Adrenal gland (tissue), 12 donors: ENCODE results near the gene SSU72. TPM values are rescaled to one million over a fixed set of nuclear protein-coding genes. Genes with fewer than 3 reads are reported as not detected.
"Not testable (repeated sequence)": the region's sequence is repeated elsewhere in the genome, so short reads cannot be mapped to it uniquely, and the experiment has no call there.

Experiments
- DNase-seq, 7 donors: peaks; one replicate each; pipeline ENCODE4 v3.0.0-alpha.2; 2019 to 2020
- H3K27ac ChIP-seq, 5 donors: fragments of 200-600 bp; sonication (generic) in 4 of 5; 1 replicate in 3 of 5; 2 replicates in 2 of 5; pipeline versions ENCODE4 v1.5.1 to v1.8.0; 2016 to 2020; ENCODE audit warnings: mild to moderate bottlenecking in 1 of 5
- H3K27me3 ChIP-seq: fragments of 200-600 bp; 2 replicates; pipeline ENCODE4 v1.8.0; 2021
- H3K36me3 ChIP-seq, 2 donors: fragments of 200-600 bp; replicated peaks in 1 of 2; 1 replicate in 1 of 2; 2 replicates in 1 of 2; pipeline versions ENCODE4 v1.5.1 to v1.8.0; 2018 to 2022
- H3K4me1 ChIP-seq, 2 donors: fragments of 200-600 bp; replicated peaks in 1 of 2; 1 replicate in 1 of 2; 2 replicates in 1 of 2; pipeline versions ENCODE4 v1.5.1 to v1.8.0; 2018 to 2021
- H3K4me3 ChIP-seq, 4 donors: fragments of 200-600 bp; sonication (generic) in 3 of 4; one replicate each; pipeline ENCODE4 v1.5.1; 2016 to 2018
- H3K9me3 ChIP-seq, 3 donors: fragments of 200-600 bp; sonication (generic) in 1 of 3; replicated peaks in 1 of 3; 1 replicate in 2 of 3; 2 replicates in 1 of 3; pipeline versions ENCODE4 v1.5.1 to v1.8.0; 2016 to 2021
- CTCF ChIP-seq, 6 experiments: fragments of 450-650 bp in 4 of 6; fragments of 200-600 bp in 2 of 6; sonication (generic) in 1 of 6; IDR thresholded peaks; 1 replicate in 5 of 6; 2 replicates in 1 of 6; pipeline versions ENCODE4 v1.5.1 to v1.8.0; 2016 to 2021; ENCODE audit warnings: antibody characterized with exemption in 6 of 6, mild to moderate bottlenecking in 2 of 6, moderate library complexity in 1 of 6
- POLR2A ChIP-seq, 2 donors: fragments of 450-650 bp; IDR thresholded peaks; one replicate each; pipeline ENCODE4 v1.6.1; 2017; ENCODE audit warnings: antibody characterized with exemption in 2 of 2, mild to moderate bottlenecking in 2 of 2, moderate library complexity in 1 of 2
- WGBS, 4 donors: extraction: QIAGEN DNeasy Blood & Tissue Kit in 2 of 4; methylation state at CpG; one replicate each; pipeline versions ENCODE4 v1.1.5 to v1.1.7; 2013 to 2017; 5-methylcytosine and 5-hydroxymethylcytosine counted together
- intact Hi-C, 2 donors: fragments of 100-400 bp; cut with DNase I; formaldehyde crosslinking; loops; one replicate each; pipeline versions ENCODE4 v1.14.1 to v1.15.0; 2022 to 2023
- polyA plus RNA-seq, 3 donors: library from polyadenylated mRNA; stranded (reverse); fragments of 200-250 nt in 2 of 3; fragments of 350-450 nt in 1 of 3; fragmentation: Illumina TruSeq in 1 of 3; extraction: RNeasy Lipid Tissue Mini Kit (QIAGEN cat#74804) in 1 of 3; gene quantifications; one replicate each; pipeline ENCODE4 v1.2.3, GENCODE V29; 2013 to 2014
- total RNA-seq, 9 donors: library from RNA; depleted of rRNA in 4 of 9; stranded (reverse); fragments of >200 nt in 4 of 9; fragments of 120-200 nt in 1 of 9; fragmentation: NEBNext Ultra II Directional in 1 of 9; extraction: Animal tissue kit (Norgen Biotek cat#: 25700) in 1 of 9; gene quantifications; one replicate each; pipeline versions ENCODE4 v1.1.0 to v1.2.4, GENCODE V29; 2013 to 2023
- donor health status: healthy with polysubstance abuse.
- donor health status: Bipolar disorder and iron deficiency.
- donor health status: DM: yes; HTN: yes; CAD: no.
- donor health status: DM: no; HTN: no; CAD: no.
- donor health status: DM: no; HTN: no; CAD: no.
- donor health status: DM: yes; HTN: yes; CAD: no.

SSU72 gene
- total and polyA plus RNA-seq, 12 donors: 50.1 to 219 (median 108) TPM

DNA sequence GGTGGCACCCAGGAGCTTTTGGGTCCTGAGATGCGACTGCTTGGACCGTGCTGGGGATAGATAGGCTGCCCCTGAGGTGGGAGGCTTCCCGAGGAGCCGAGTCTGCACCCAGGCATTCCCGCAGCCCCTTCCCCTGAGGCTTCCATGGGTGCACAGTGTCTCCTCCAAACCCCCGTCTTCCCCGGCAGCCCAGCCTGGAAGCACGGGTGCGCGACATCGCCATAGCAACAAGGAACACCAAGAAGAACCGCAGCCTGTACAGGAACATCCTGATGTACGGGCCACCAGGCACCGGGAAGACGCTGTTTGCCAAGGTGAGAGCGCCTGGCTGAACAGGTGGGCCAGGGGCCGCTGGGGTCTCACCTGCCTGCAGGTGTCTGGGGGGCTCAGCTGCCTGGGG is 51.0 kb downstream of the SSU72 start:
- H3K4me3 ChIP-seq, H3K9me3 ChIP-seq, H3K27ac ChIP-seq, DNase-seq, intact Hi-C loops, H3K27me3 ChIP-seq, H3K4me1 ChIP-seq: not testable (repeated sequence)
- peaks cover 0 to 38% of the 10 kb centered on the region in 2 donors for H3K36me3 ChIP-seq
- WGBS, 4 donors: 89 to 94% (median 92%) methylated on average over 9 to 17 of the region's 17 CpGs

DNA sequence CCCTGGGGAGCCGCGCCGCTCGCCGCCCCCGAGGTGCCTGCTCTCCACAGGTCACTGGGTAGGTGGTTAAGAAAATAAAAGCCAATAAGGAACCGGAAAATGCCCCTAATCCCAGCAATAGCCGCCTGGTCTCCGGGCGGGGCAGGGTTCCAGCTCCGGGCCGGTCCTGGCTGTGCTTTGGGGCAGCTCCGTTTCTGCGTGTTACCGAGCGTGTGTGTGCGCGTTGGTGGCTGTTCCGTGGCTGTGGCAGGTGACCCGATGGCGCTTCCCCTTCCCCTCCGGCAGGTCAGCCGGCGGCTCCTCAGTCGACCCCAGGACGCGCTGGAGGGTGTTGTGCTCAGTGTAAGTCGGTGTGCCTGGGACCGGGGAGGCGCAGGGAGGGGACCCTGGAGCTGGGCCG is 51.4 kb downstream of the SSU72 start:
- H3K9me3 ChIP-seq, H3K27ac ChIP-seq, H3K27me3 ChIP-seq, H3K4me3 ChIP-seq, H3K4me1 ChIP-seq, DNase-seq, intact Hi-C loops: not testable (repeated sequence)
- H3K36me3 ChIP-seq: peaks cover 0 to 33% of the 10 kb centered on the region in 2 donors
- 96 to 97% (median 96%) methylated on average over 20 to 31 of the region's 31 CpGs for WGBS, 4 donors

DNA sequence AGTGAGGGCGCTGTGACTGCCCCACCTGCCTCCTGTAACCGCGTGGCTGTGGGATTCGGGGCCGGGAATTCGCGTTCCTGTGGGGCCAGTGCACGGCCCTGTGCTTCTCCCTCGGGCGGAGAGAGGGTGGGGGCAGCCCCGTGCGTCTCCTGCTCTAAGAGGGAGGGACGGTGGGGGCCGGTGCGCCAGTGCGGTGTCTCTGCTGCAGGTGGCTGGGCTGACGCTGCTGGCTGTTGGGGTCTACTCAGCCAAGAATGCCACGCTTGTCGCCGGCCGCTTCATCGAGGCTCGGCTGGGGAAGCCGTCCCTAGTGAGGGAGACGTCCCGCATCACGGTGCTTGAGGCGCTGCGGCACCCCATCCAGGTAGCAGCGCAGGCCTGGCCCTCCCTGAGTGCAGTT is 52.1 kb downstream of the SSU72 start:
- DNase-seq, H3K27me3 ChIP-seq, H3K4me3 ChIP-seq, intact Hi-C loops, H3K9me3 ChIP-seq, H3K27ac ChIP-seq, H3K4me1 ChIP-seq: not testable (repeated sequence)
- 93 to 100% (median 94%) methylated on average over 7 to 30 of the region's 30 CpGs; no CpG with 5 or more reads in 1 of the 4 donors for WGBS, 4 donors
- H3K36me3 ChIP-seq: peaks cover 0 to 31% of the 10 kb centered on the region in 2 donors

DNA sequence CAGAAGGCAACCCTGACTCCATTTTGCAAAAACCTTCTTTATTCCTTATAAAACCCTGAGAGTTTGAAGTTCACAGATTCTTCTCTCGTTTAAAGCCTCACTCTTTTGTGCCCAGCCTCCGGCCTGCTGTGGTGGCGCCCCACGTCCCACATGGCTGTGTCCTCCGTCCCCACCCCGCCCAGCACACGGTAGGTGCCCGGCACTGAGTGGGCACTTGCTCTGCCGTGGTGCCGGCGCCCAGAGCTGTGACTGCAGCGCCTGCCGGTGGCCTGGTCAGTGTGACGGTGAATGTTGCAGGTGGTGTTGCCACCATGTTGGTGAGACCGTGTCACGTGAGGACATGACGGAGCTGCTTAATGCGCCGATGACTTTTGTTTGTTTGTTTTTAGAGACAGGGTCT is 53.3 kb downstream of the SSU72 start:
- Histone ChIP-seq H3K36me3 (peaks cover 0 to 37% of the 10 kb centered on the region in 2 donors), H3K27me3 (no peaks in the 10 kb centered on the region), H3K4me3 (no peak overlapping the region), H3K9me3 (no peaks in the 10 kb centered on the region), H3K4me1 (no peaks in the 10 kb centered on the region), H3K27ac (no peak overlapping the region)
- WGBS, 4 donors: 94 to 97% (median 95%) methylated on average over 11 to 19 of the region's 19 CpGs
- no peak for DNase-seq
- intact Hi-C loops: no loop called here
- TF ChIP-seq CTCF (IDR thresholded peaks at IDR 0.05): no peak
- TF ChIP-seq POLR2A (IDR thresholded peaks at IDR 0.05): no peak

GRCh38 chr1:1519805-1520505 is 54.7 kb downstream of the SSU72 start:
- H3K36me3 ChIP-seq: peaks cover 0 to 25% of the 10 kb centered on the region in 2 donors
- H3K4me3 ChIP-seq, H3K4me1 ChIP-seq, H3K9me3 ChIP-seq, H3K27ac ChIP-seq, intact Hi-C loops, H3K27me3 ChIP-seq, DNase-seq: not testable (repeated sequence)
- WGBS, 4 donors: 96 to 99% (median 97%) methylated on average over 14 to 46 of the region's 51 CpGs

GRCh38 chr1:1518621-1519007 is 56.0 kb downstream of the SSU72 start:
- intact Hi-C loops, H3K9me3 ChIP-seq, H3K27ac ChIP-seq, H3K4me1 ChIP-seq, H3K4me3 ChIP-seq, H3K27me3 ChIP-seq: not testable (repeated sequence)
- H3K36me3 ChIP-seq: peaks cover 0 to 23% of the 10 kb centered on the region in 2 donors
- DNase-seq: peak in 1 of 7 donors; percentile 25
- WGBS, 4 donors: 88 to 95% (median 91%) methylated on average over 7 to 16 of the region's 19 CpGs
